Natural killer cell treated with Interleukin-12 subunit alpha and Interleukin-12 subunit beta and Interleukin-15 and Interleukin-18, amount 100 ng/mL, for 72 hours (primary cell): Measurements from ENCODE around the gene UNC119. TPM values are rescaled to one million over a fixed set of nuclear protein-coding genes. Genes with fewer than 3 reads are reported as not detected.
"Not testable (repeated sequence)": the region's sequence is repeated elsewhere in the genome, so short reads cannot be mapped to it uniquely, and the experiment has no call there.

ENCODE experiments used
- ATAC-seq, 2 donors: fragments of 150-1000 bp; cut with Tn5 transposase in 1 of 2; sonication (Bioruptor Pico), chemical (Tn5 transposase) in 1 of 2; 2 replicates each; pipeline ENCODE4 v1.10.0; 2021
- DNase-seq: peaks from one replicate; pipeline ENCODE4 v3.0.0; 2022; ENCODE audit warnings: low spot score
- H3K27ac Mint-ChIP-seq, 2 donors: 1 replicate in 1 of 2; 2 replicates in 1 of 2; pipeline ENCODE4 v1.8.0; 2022; ENCODE audit warnings: mixed read lengths in 2 of 2, mild to moderate bottlenecking in 1 of 2, moderate library complexity in 1 of 2
- H3K27me3 Mint-ChIP-seq, 2 donors: 1 replicate in 1 of 2; 2 replicates in 1 of 2; pipeline ENCODE4 v1.8.0; 2022; ENCODE audit warnings: mixed read lengths in 2 of 2
- H3K36me3 Mint-ChIP-seq: one replicate; pipeline ENCODE4 v1.8.0; 2022; ENCODE audit warnings: mixed read lengths
- H3K4me1 Mint-ChIP-seq, 2 donors: 1 replicate in 1 of 2; 2 replicates in 1 of 2; pipeline ENCODE4 v1.8.0; 2022; ENCODE audit warnings: low read depth in 2 of 2, mixed read lengths in 2 of 2, mild to moderate bottlenecking in 1 of 2
- H3K4me3 Mint-ChIP-seq: one replicate; pipeline ENCODE4 v1.8.0; 2022; ENCODE audit warnings: mixed read lengths
- H3K9me3 Mint-ChIP-seq: 2 replicates; pipeline ENCODE4 v1.8.0; 2022; ENCODE audit warnings: mixed read lengths
- total RNA-seq, 2 donors: library from RNA; stranded (reverse); gene quantifications; one replicate each; pipeline ENCODE4 v1.2.3, GENCODE V29; 2022

Gene UNC119
- total RNA-seq, 2 donors from 2014 or later, result 104 to 135 TPM

- ATAC-seq (no peak), DNase-seq (no peak)
- Mint-ChIP-seq H3K27ac (no peak overlapping the region), H3K4me1 (no peaks in the 10 kb centered on the region), H3K9me3 (no peaks in the 10 kb centered on the region), H3K36me3 (no peaks in the 10 kb centered on the region), H3K4me3 (no peak overlapping the region), H3K27me3 (no peaks in the 10 kb centered on the region)
Measured at GRCh38 chr17:28528327-28529012, 24.0 kb downstream of the UNC119 start.

DNA sequence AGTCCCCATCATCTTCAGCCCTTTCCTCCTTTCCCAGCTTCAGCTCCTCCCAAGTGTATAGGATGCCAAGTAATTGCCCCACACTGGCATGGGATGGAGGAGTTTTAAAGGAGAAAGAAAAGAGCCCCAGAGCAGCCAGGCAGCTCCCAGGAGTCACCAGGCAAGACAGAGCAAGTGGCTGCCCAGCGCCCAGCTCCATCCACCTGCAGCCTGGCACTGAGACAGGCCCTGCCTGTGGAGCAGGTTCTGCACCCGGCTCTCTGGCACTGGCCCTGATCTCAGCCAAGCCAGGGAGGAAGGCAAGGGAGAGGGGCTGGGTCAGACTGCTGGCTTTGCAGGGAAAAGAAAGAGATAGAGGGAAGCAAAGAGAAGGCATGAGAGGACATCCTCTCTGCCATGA, 24.6 kb downstream of the UNC119 start:
- H3K27ac Mint-ChIP-seq, result no peak overlapping the region
- no peaks in the 10 kb centered on the region for H3K4me1 Mint-ChIP-seq
- ATAC-seq (no peak), DNase-seq (no peak)
- no peak overlapping the region for H3K4me3 Mint-ChIP-seq
- H3K36me3 Mint-ChIP-seq, result no peaks in the 10 kb centered on the region
- no peaks in the 10 kb centered on the region for H3K9me3 Mint-ChIP-seq
- no peaks in the 10 kb centered on the region for H3K27me3 Mint-ChIP-seq

- Mint-ChIP-seq H3K4me1 (no peaks in the 10 kb centered on the region), H3K27ac (no peak overlapping the region), H3K9me3 (no peaks in the 10 kb centered on the region), H3K4me3 (no peak overlapping the region), H3K36me3 (no peaks in the 10 kb centered on the region), H3K27me3 (no peaks in the 10 kb centered on the region)
- ATAC-seq (no peak), DNase-seq (no peak)
Measured at GRCh38 chr17:28527181-28527681, 25.2 kb downstream of the UNC119 start.

GRCh38 chr17:28526381-28526780, 26.0 kb downstream of the UNC119 start:
- DNase-seq (no peak), ATAC-seq (no peak)
- Mint-ChIP-seq H3K9me3 (no peaks in the 10 kb centered on the region), H3K27me3 (no peaks in the 10 kb centered on the region), H3K4me1 (no peaks in the 10 kb centered on the region), H3K27ac (no peak overlapping the region), H3K36me3 (no peaks in the 10 kb centered on the region), H3K4me3 (no peak overlapping the region)

GRCh38 chr17:28524476-28525424, 27.7 kb downstream of the UNC119 start:
- H3K9me3 Mint-ChIP-seq, result no peaks in the 10 kb centered on the region
- no peak overlapping the region for H3K4me3 Mint-ChIP-seq
- ATAC-seq (no peak), DNase-seq (no peak)
- H3K27ac Mint-ChIP-seq, result no peak overlapping the region
- H3K27me3 Mint-ChIP-seq, result no peaks in the 10 kb centered on the region
- H3K4me1 Mint-ChIP-seq, result no peaks in the 10 kb centered on the region
- no peaks in the 10 kb centered on the region for H3K36me3 Mint-ChIP-seq

GRCh38 chr17:28523876-28524275, 28.5 kb downstream of the UNC119 start:
- Mint-ChIP-seq H3K4me3 (no peak overlapping the region), H3K9me3 (no peaks in the 10 kb centered on the region), H3K36me3 (no peaks in the 10 kb centered on the region), H3K27me3 (peaks cover 0 to 2% of the 10 kb centered on the region in 2 donors), H3K27ac (no peak overlapping the region), H3K4me1 (no peaks in the 10 kb centered on the region)
- ATAC-seq (no peak), DNase-seq (no peak)

- no peak for ATAC-seq
- Mint-ChIP-seq H3K27me3 (peaks cover 0 to 2% of the 10 kb centered on the region in 2 donors), H3K27ac (no peak overlapping the region), H3K4me1 (no peaks in the 10 kb centered on the region), H3K36me3 (no peaks in the 10 kb centered on the region), H3K4me3 (no peak overlapping the region), H3K9me3 (no peaks in the 10 kb centered on the region)
- no peak for DNase-seq
Measured at GRCh38 chr17:28523186-28523585, 29.2 kb downstream of the UNC119 start.

DNA sequence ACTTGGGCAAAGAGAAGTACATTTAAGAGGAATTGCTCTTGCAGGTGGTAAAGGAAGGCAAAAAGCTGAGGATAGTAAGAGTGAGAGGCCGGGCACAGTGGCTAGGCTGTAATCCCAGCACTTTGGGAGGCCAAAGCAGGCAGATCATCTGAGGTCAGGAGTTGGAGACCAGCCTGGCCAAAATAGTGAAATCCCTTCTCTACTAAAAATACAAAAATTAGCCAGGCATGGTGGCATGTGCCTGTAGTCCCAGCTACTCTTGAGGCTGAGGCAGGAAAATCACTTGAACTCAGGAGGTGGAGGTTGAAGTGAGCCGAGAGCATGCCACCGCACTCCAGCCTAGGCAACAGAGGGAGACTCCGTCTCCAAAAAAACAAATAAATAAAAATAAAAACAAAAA, 30.1 kb downstream of the UNC119 start:
- not testable (repeated sequence) for H3K9me3 Mint-ChIP-seq, ATAC-seq, H3K4me3 Mint-ChIP-seq, H3K36me3 Mint-ChIP-seq, H3K27me3 Mint-ChIP-seq, DNase-seq, H3K4me1 Mint-ChIP-seq, H3K27ac Mint-ChIP-seq

GRCh38 chr17:28521311-28522085, 30.9 kb downstream of the UNC119 start:
- no peaks in the 10 kb centered on the region for H3K4me1 Mint-ChIP-seq
- H3K9me3 Mint-ChIP-seq, result no peaks in the 10 kb centered on the region
- H3K27ac Mint-ChIP-seq, result no peak overlapping the region
- peaks cover 0 to 2% of the 10 kb centered on the region in 2 donors for H3K27me3 Mint-ChIP-seq
- ATAC-seq (no peak), DNase-seq (no peak)
- no peaks in the 10 kb centered on the region for H3K36me3 Mint-ChIP-seq
- no peak overlapping the region for H3K4me3 Mint-ChIP-seq

GRCh38 chr17:28520687-28521086, 31.7 kb downstream of the UNC119 start:
- Mint-ChIP-seq H3K9me3 (no peaks in the 10 kb centered on the region), H3K27ac (no peak overlapping the region), H3K27me3 (peaks cover 0 to 2% of the 10 kb centered on the region in 2 donors), H3K36me3 (no peaks in the 10 kb centered on the region), H3K4me1 (no peaks in the 10 kb centered on the region), H3K4me3 (no peak overlapping the region)
- peak; percentile 5 to 25 for ATAC-seq
- DNase-seq, result no peak

DNA sequence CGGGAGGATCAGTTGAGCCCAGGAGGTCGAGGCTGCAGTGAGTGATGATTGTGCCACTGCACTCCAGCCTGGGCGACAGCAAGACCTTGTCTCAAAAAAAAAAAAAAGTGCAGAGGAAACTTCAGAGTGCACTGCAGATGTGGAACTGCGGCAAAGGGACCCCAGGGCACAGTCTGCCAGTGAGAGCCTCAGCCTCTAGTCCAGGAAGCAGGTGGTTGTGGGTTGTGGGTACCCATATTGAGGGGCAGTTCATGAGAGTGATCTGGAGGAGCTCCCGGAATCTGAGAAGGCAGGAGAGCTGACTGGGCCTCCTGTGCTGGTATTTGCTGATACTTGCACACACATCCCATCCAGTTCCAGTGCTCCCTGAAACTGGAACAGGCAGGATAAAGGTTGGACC, 33.2 kb downstream of the UNC119 start:
- ATAC-seq (no peak), DNase-seq (no peak)
- Mint-ChIP-seq H3K36me3 (no peaks in the 10 kb centered on the region), H3K4me1 (no peaks in the 10 kb centered on the region), H3K9me3 (no peaks in the 10 kb centered on the region), H3K4me3 (no peak overlapping the region), H3K27me3 (peaks cover 0 to 2% of the 10 kb centered on the region in 2 donors), H3K27ac (no peak overlapping the region)

GRCh38 chr17:28518578-28518977, 33.8 kb downstream of the UNC119 start:
- H3K36me3 Mint-ChIP-seq, result no peaks in the 10 kb centered on the region
- no peak overlapping the region for H3K4me3 Mint-ChIP-seq
- no peak overlapping the region for H3K27ac Mint-ChIP-seq
- H3K27me3 Mint-ChIP-seq, result peaks cover 4 to 6% of the 10 kb centered on the region in 2 donors
- no peaks in the 10 kb centered on the region for H3K9me3 Mint-ChIP-seq
- ATAC-seq (no peak), DNase-seq (no peak)
- no peaks in the 10 kb centered on the region for H3K4me1 Mint-ChIP-seq

- Mint-ChIP-seq H3K36me3 (no peaks in the 10 kb centered on the region), H3K4me3 (no peak overlapping the region), H3K27me3 (peaks cover 9 to 10% of the 10 kb centered on the region in 2 donors), H3K4me1 (no peaks in the 10 kb centered on the region), H3K27ac (no peak overlapping the region), H3K9me3 (no peaks in the 10 kb centered on the region)
- DNase-seq, result no peak
- no peak for ATAC-seq
Measured at GRCh38 chr17:28518132-28518531, 34.3 kb downstream of the UNC119 start.
